Retinal pigment epithelial cell (primary cell): ENCODE measurements around the gene DIP2C.

ENCODE experiments used
- DNase-seq: peaks from one replicate; pipeline ENCODE4 v3.0.0-alpha.2; 2010; ENCODE audit warnings: low read depth
- H3K4me3 ChIP-seq: 2 replicates; pipeline ENCODE4 v1.5.1; 2011; ENCODE audit warnings: mild to moderate bottlenecking, low read length, control low read depth, moderate library complexity
- TF ChIP-seq, protein P1 (sequence below): conservative IDR thresholded peaks from 2 replicates; pipeline ENCODE4 v1.5.1; 2011; ENCODE audit warnings: low read depth, low read length, control low read depth, inconsistent platforms

The DIP2C gene

DNA sequence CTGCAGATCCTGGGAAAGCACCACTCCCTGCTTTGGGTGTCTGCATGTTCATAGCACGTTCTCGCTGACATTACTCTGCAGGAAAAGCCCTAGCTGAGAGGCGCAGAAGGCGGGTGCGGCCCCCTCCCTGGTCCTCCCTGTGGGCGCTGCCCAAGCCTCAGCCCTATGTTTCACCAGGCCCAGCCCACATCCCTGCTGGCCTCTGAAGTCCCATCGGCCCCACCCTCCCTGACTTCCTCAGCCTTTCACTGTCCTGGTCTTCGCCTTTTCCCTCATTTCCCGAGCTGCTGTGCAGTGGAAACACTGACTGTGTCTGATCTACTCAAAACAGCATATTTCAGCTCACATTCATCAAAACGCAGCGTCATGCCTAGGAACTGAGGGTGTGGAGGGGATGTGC, 36.3 kb upstream of the DIP2C start:
- no peak for DNase-seq
- no peak overlapping the region for H3K4me3 ChIP-seq
- TF ChIP-seq, protein P1, sequence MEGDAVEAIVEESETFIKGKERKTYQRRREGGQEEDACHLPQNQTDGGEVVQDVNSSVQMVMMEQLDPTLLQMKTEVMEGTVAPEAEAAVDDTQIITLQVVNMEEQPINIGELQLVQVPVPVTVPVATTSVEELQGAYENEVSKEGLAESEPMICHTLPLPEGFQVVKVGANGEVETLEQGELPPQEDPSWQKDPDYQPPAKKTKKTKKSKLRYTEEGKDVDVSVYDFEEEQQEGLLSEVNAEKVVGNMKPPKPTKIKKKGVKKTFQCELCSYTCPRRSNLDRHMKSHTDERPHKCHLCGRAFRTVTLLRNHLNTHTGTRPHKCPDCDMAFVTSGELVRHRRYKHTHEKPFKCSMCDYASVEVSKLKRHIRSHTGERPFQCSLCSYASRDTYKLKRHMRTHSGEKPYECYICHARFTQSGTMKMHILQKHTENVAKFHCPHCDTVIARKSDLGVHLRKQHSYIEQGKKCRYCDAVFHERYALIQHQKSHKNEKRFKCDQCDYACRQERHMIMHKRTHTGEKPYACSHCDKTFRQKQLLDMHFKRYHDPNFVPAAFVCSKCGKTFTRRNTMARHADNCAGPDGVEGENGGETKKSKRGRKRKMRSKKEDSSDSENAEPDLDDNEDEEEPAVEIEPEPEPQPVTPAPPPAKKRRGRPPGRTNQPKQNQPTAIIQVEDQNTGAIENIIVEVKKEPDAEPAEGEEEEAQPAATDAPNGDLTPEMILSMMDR = no peak

DNA sequence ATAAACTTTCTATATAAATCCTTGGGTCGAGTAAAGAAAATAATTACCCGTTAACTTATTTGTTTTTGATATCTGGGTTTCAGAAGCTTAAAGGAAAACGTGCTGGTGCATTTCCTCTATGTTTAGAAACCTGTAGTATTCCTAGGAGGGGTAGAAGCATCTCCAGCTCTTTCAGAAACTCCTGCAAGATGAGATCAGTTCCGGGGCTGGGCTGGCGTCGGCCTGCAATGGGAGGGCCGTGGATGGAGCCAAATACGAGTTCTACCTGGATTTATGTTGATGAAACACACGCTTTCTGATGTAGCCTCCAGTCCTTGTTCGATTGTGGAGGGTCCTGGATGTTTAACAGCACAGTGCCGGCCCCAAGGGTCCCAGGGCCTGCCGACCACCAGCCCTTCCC, 35.8 kb upstream of the DIP2C start:
- TF ChIP-seq, protein P1 = no peak
- H3K4me3 ChIP-seq = no peak overlapping the region
- no peak for DNase-seq

DNA sequence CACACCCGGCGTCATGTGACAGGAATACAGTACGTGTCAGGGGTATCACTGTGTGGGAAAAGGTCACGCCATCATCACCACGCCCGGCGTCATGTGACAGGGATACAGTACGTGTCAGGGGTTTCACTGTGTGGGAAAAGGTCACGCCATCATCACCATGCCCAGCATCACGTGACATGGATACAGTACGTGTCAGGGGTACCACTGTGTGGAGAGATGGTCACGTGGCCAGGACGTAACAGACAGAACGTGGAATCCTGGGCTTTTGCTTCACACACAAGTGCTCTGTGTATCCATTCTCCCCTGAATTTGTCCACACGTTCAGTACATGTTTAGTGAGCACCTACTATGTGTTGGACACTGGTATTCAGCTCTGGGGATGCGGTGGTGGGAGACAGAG, 34.5 kb upstream of the DIP2C start:
- TF ChIP-seq, protein P1 = no peak

DNA sequence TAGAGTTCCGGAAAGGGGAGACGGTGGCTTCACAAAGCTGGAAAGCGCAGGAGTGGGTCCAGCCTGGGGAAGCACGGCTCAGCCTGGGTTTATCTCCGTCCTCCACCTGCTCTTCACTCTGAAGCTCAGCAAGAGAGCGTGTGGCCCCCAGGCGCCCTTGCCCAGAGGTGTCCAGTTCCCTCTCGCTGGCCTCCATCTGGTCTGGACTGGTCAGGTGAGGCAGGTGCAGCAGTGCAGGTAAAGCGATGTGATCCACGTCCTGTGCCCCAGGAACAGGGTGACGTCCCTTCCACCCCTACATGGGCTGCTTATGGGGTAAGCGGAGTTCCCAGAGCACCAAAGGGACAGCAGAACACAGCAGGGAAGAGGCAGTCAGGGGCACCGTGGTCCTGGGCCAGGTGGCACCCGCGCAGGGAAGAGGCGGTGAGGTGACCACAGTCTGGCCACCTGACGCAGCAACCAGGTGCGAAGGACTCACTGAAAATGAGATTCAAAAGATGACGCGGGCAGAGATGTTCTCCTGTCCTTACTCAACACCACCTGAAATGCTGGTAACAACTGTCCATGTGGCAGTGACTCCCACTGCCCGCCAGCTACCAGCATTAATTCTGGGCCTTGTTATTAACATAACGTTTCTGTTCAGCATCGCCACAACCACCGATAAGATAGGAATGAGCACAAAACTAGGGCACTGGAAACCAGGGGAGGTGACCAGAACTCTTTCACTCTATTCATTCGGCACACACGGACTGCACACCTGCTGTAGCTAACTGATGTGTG, 33.0 kb upstream of the DIP2C start:
- H3K4me3 ChIP-seq = no peak overlapping the region
- TF ChIP-seq, protein P1 = no peak
- no peak for DNase-seq

More for the DNA sequence above, 34.5 kb upstream of the DIP2C start:
- DNase-seq = no peak
- H3K4me3 ChIP-seq = no peak overlapping the region

DNA sequence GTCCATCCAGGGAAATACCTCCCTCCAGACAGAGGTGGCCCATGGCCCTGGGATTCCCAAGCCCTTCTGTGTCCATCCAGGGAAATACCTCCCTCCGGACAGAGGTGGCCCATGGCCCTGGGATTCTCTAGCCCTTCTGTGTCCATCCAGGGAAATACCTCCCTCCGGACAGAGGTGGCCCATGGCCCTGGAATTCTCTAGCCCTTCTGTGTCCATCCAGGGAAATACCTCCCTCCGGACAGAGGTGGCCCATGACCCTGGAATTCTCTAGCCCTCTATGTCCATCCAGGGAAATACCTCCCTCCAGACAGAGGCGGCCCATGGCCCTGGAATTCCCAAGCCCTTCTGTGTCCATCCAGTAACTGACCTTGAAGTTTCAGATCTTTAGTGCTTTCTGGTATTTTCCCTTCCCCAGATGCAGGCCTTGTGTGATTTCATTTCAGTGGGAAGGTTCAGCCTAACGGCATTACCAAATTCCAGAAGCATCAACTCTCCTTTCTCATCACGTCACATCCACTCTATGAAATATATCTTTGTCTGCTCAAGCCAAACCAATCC, 28.8 kb upstream of the DIP2C start:
- H3K4me3 ChIP-seq = no peak overlapping the region
- TF ChIP-seq, protein P1 = no peak
- no peak for DNase-seq

DNA sequence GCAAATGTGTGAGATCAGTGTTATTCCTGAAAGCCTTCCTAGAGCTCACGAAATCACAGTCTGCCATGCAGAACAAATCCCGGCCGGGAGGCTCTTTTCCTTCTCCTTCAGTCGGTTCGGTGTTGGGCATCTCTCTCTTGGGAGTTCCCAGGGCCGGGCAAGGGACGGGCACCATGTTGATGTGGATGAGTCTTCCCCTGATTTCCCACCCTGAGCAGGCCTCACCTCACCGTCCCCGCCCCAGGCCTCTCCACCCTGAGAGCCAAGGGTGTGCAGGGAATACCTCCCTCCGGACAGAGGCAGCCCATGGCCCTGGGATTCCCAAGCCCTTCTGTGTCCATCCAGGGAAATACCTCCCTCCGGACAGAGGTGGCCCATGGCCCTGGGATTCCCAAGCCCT, 28.0 kb upstream of the DIP2C start:
- TF ChIP-seq, protein P1 = no peak
- H3K4me3 ChIP-seq = no peak overlapping the region
- no peak for DNase-seq

DNA sequence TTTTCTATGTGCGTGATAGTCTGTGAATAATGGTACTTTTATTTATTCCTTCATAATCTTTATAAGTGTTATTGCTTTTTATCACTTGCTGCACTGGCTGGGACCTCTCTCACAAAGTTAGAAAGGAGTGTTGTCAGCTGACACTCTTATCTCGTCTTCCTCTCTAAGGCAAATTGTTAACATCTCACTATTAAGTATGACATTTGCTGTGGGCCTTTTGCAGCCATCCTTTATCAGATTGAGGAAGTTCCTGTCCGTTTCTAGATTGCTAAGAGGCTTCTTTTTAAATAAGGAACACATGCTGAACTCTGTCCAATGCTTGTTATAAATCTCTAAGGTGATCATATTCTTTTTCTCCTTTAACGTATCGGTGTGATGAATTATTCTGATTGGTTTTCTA, 27.4 kb upstream of the DIP2C start:
- H3K4me3 ChIP-seq = no peak overlapping the region
- TF ChIP-seq, protein P1 = no peak
- DNase-seq = no peak
